ENCODE measurements around the gene DTX2.
"Not testable (repeated sequence)": the region's sequence is repeated elsewhere in the genome, so short reads cannot be mapped to it uniquely, and the experiment has no call there.

DNA sequence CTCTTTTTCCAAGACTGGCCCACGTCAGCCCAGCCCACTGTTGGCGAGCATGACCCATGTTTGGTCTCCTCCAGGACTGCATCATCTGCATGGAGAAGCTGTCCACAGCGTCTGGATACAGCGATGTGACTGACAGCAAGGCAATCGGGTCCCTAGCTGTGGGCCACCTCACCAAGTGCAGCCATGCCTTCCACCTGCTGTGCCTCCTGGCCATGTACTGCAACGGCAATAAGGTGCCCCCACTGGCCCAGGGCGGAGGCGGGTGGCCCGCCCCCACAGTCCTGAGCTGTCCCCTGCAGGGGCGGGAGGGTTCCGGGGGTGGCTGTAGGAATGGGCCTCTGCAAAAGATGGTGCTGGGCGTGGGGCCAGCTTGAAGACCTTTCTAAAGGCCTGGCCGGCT lies 40.7 kb downstream of the DTX2 start:
- TF ChIP-seq, protein P1, sequence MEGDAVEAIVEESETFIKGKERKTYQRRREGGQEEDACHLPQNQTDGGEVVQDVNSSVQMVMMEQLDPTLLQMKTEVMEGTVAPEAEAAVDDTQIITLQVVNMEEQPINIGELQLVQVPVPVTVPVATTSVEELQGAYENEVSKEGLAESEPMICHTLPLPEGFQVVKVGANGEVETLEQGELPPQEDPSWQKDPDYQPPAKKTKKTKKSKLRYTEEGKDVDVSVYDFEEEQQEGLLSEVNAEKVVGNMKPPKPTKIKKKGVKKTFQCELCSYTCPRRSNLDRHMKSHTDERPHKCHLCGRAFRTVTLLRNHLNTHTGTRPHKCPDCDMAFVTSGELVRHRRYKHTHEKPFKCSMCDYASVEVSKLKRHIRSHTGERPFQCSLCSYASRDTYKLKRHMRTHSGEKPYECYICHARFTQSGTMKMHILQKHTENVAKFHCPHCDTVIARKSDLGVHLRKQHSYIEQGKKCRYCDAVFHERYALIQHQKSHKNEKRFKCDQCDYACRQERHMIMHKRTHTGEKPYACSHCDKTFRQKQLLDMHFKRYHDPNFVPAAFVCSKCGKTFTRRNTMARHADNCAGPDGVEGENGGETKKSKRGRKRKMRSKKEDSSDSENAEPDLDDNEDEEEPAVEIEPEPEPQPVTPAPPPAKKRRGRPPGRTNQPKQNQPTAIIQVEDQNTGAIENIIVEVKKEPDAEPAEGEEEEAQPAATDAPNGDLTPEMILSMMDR (conservative IDR thresholded peaks at IDR 0.05), result not testable (repeated sequence)
- not testable (repeated sequence) for TF ChIP-seq EZH2 (IDR thresholded peaks at IDR 0.05; ENCODE audit: low read depth)

Measured in PC-9 (cell line).